K562 (cell line): ENCODE data around the gene SFPQ. TPM values are rescaled to one million over a fixed set of nuclear protein-coding genes. Genes with fewer than 3 reads are reported as not detected.
A peak's percentile ranks its signal among the peaks of the same experiment; 100 is the strongest.

Experiments
- ASH1L ChIP-seq: fragments of 450-650 bp; IDR thresholded peaks from 2 replicates; pipeline ENCODE4 v1.6.1; 2018; ENCODE audit warnings: borderline replicate concordance, mild to moderate bottlenecking, low read depth; ENCODE audit not compliant: partially characterized antibody
- CTBP1 ChIP-seq: fragments of 450-650 bp; IDR thresholded peaks from 2 replicates; pipeline ENCODE4 v1.6.1; 2016; ENCODE audit warnings: borderline replicate concordance
- FOXA1 ChIP-seq: fragments of 450-650 bp; IDR thresholded peaks from 2 replicates; pipeline ENCODE4 v1.6.1; 2016; ENCODE audit warnings: mild to moderate bottlenecking, borderline replicate concordance
- LEF1 ChIP-seq: fragments of 450-650 bp; IDR thresholded peaks from 2 replicates; pipeline ENCODE4 v1.6.1; 2016; ENCODE audit warnings: mild to moderate bottlenecking
- MEF2D ChIP-seq: conservative IDR thresholded peaks from 2 replicates; pipeline ENCODE4 v1.6.1; 2016; ENCODE audit warnings: low read depth, missing genetic modification characterization, missing compliant biosample characterization
- NCOA6 ChIP-seq: fragments of 450-650 bp; IDR thresholded peaks from 2 replicates; pipeline ENCODE4 v1.6.1; 2017; ENCODE audit warnings: mild to moderate bottlenecking
- PHF20 ChIP-seq: fragments of 450-650 bp; IDR thresholded peaks from 2 replicates; pipeline ENCODE4 v1.6.1; 2018; ENCODE audit not compliant: partially characterized antibody
- RBM39 ChIP-seq: fragments of 200-400 bp; formaldehyde crosslinking; optimal IDR thresholded peaks from 2 replicates; pipeline ENCODE3; 2018; ENCODE audit warnings: low read depth, low read length
- TEAD1 ChIP-seq, 2 experiments: fragments of 450-650 bp in 1 of 2; sonication (generic) in 1 of 2; formaldehyde crosslinking; IDR thresholded peaks; 2 replicates each; pipeline versions ENCODE4 v1.4.0 to v1.8.0; 2020 to 2022; ENCODE audit warnings: mild to moderate bottlenecking in 2 of 2, missing genetic modification reagents in 1 of 2
- ZNF561 ChIP-seq: fragments of 450-650 bp; formaldehyde crosslinking; conservative IDR thresholded peaks from 2 replicates; pipeline ENCODE4 v1.4.0; 2020; ENCODE audit warnings: mild to moderate bottlenecking, moderate library complexity
- polyA plus RNA-seq, 8 experiments: library from polyadenylated mRNA; depleted of rRNA in 4 of 8; stranded (reverse) in 5 of 8; unstranded in 3 of 8; fragments of >200 nt; fragmentation: Nextera tagmentation in 2 of 8; fragmentation: Illumina TruSeq in 1 of 8; extraction: Ambion mirVana in 2 of 8; extraction: Trizol in 1 of 8; gene quantifications; 2 replicates each; pipeline versions ENCODE4 v1.2.1 to v1.2.3, GENCODE V29; 2011 to 2014; ENCODE audit warnings: inconsistent platforms in 1 of 8, missing spikeins in 1 of 8
- total RNA-seq, 7 experiments: library from RNA; depleted of rRNA in 6 of 7; stranded (reverse); fragments of >200 nt in 6 of 7; fragmentation: Illumina TruSeq in 2 of 7; extraction: Trizol in 2 of 7; gene quantifications; 2 replicates each; pipeline versions ENCODE4 v1.2.1 to v1.2.3, GENCODE V29; 2011 to 2021; ENCODE audit warnings: low replicate concordance in 1 of 7
- TF ChIP-seq, protein P1 (sequence below): fragments of 450-650 bp; IDR thresholded peaks from 2 replicates; pipeline ENCODE4 v1.6.1; 2017; ENCODE audit warnings: antibody characterized with exemption, mild to moderate bottlenecking
- TF ChIP-seq, protein P2 (sequence below): fragments of 250-450 bp; sonication (Bioruptor Pico); IDR thresholded peaks from 2 replicates; pipeline ENCODE4 v1.9.0; 2021; ENCODE audit warnings: mild to moderate bottlenecking
- TF ChIP-seq, protein P3 (sequence below): conservative IDR thresholded peaks from 2 replicates; pipeline ENCODE4 v1.6.1; 2011; ENCODE audit warnings: low read depth, mild to moderate bottlenecking, low read length; ENCODE audit not compliant: control insufficient read depth
- TF ChIP-seq, protein P4 (sequence below): sonication (generic); formaldehyde crosslinking; IDR thresholded peaks from 2 replicates; pipeline ENCODE4 v1.8.0; 2023; ENCODE audit warnings: mild to moderate bottlenecking, missing genetic modification reagents
- TF ChIP-seq, protein P5 (sequence below): fragments of 450-650 bp; formaldehyde crosslinking; IDR thresholded peaks from 2 replicates; pipeline ENCODE4 v1.4.0; 2020; ENCODE audit warnings: mild to moderate bottlenecking, moderate library complexity
- TF ChIP-seq, protein P6 (sequence below): fragments of 450-650 bp; IDR thresholded peaks from 2 replicates; pipeline ENCODE4 v1.6.1; 2016

The SFPQ gene
- total and polyA plus RNA-seq, 9 of the 15 experiments (the other 6 are each of a cell fraction or from before 2014, with no cell fraction given) = 69.7 to 562 (median 399) TPM

DNA sequence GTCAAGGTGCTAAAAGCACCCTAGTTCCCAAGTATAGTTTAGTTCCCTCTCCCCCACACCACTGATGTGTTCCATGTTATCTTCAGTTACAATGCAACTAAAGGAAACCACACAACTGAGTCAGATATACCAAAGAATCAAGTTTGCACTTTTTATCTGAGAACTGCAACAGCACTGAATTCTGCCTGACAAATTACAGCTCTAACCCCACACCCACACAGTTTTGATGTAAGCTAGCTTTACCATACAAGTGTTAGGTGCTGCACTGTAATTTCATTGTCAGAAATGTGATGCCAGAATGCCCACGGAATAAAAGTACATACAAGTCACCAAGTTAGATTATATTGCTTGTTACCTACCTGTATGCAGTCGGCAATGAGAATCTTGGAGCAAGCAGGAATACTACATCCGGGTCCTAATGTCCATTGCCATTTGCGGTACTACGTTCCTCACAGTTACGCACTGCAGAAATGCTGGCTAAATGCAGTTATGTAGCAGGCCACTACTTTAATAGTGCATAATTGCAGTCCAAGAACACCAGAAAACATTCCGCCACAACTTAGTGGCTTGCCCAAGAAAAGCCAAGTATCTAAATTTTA, 12.1 kb downstream of the SFPQ start (continued):
- TF ChIP-seq LEF1 = no peak
- TF ChIP-seq, protein P1, sequence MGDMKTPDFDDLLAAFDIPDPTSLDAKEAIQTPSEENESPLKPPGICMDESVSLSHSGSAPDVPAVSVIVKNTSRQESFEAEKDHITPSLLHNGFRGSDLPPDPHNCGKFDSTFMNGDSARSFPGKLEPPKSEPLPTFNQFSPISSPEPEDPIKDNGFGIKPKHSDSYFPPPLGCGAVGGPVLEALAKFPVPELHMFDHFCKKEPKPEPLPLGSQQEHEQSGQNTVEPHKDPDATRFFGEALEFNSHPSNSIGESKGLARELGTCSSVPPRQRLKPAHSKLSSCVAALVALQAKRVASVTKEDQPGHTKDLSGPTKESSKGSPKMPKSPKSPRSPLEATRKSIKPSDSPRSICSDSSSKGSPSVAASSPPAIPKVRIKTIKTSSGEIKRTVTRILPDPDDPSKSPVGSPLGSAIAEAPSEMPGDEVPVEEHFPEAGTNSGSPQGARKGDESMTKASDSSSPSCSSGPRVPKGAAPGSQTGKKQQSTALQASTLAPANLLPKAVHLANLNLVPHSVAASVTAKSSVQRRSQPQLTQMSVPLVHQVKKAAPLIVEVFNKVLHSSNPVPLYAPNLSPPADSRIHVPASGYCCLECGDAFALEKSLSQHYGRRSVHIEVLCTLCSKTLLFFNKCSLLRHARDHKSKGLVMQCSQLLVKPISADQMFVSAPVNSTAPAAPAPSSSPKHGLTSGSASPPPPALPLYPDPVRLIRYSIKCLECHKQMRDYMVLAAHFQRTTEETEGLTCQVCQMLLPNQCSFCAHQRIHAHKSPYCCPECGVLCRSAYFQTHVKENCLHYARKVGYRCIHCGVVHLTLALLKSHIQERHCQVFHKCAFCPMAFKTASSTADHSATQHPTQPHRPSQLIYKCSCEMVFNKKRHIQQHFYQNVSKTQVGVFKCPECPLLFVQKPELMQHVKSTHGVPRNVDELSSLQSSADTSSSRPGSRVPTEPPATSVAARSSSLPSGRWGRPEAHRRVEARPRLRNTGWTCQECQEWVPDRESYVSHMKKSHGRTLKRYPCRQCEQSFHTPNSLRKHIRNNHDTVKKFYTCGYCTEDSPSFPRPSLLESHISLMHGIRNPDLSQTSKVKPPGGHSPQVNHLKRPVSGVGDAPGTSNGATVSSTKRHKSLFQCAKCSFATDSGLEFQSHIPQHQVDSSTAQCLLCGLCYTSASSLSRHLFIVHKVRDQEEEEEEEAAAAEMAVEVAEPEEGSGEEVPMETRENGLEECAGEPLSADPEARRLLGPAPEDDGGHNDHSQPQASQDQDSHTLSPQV = no peak
- TF ChIP-seq, protein P2, sequence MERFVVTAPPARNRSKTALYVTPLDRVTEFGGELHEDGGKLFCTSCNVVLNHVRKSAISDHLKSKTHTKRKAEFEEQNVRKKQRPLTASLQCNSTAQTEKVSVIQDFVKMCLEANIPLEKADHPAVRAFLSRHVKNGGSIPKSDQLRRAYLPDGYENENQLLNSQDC (CRISPR knock-in tag) = 0 out of 2 replicates have a peak, but pooled peaks have one; percentile 25
- no peak for TF ChIP-seq CTBP1
- TF ChIP-seq, protein P3, sequence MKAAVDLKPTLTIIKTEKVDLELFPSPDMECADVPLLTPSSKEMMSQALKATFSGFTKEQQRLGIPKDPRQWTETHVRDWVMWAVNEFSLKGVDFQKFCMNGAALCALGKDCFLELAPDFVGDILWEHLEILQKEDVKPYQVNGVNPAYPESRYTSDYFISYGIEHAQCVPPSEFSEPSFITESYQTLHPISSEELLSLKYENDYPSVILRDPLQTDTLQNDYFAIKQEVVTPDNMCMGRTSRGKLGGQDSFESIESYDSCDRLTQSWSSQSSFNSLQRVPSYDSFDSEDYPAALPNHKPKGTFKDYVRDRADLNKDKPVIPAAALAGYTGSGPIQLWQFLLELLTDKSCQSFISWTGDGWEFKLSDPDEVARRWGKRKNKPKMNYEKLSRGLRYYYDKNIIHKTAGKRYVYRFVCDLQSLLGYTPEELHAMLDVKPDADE = no peak
- TF ChIP-seq, protein P4, sequence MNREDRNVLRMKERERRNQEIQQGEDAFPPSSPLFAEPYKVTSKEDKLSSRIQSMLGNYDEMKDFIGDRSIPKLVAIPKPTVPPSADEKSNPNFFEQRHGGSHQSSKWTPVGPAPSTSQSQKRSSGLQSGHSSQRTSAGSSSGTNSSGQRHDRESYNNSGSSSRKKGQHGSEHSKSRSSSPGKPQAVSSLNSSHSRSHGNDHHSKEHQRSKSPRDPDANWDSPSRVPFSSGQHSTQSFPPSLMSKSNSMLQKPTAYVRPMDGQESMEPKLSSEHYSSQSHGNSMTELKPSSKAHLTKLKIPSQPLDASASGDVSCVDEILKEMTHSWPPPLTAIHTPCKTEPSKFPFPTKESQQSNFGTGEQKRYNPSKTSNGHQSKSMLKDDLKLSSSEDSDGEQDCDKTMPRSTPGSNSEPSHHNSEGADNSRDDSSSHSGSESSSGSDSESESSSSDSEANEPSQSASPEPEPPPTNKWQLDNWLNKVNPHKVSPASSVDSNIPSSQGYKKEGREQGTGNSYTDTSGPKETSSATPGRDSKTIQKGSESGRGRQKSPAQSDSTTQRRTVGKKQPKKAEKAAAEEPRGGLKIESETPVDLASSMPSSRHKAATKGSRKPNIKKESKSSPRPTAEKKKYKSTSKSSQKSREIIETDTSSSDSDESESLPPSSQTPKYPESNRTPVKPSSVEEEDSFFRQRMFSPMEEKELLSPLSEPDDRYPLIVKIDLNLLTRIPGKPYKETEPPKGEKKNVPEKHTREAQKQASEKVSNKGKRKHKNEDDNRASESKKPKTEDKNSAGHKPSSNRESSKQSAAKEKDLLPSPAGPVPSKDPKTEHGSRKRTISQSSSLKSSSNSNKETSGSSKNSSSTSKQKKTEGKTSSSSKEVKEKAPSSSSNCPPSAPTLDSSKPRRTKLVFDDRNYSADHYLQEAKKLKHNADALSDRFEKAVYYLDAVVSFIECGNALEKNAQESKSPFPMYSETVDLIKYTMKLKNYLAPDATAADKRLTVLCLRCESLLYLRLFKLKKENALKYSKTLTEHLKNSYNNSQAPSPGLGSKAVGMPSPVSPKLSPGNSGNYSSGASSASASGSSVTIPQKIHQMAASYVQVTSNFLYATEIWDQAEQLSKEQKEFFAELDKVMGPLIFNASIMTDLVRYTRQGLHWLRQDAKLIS (CRISPR knock-in tag) = no peak
- no peak for TF ChIP-seq FOXA1
- TF ChIP-seq PHF20 = no peak
- TF ChIP-seq ASH1L = no peak
- no peak for TF ChIP-seq RBM39
- no peak for TF ChIP-seq MEF2D (tag)
- TF ChIP-seq NCOA6 = no peak
- TF ChIP-seq, protein P5, sequence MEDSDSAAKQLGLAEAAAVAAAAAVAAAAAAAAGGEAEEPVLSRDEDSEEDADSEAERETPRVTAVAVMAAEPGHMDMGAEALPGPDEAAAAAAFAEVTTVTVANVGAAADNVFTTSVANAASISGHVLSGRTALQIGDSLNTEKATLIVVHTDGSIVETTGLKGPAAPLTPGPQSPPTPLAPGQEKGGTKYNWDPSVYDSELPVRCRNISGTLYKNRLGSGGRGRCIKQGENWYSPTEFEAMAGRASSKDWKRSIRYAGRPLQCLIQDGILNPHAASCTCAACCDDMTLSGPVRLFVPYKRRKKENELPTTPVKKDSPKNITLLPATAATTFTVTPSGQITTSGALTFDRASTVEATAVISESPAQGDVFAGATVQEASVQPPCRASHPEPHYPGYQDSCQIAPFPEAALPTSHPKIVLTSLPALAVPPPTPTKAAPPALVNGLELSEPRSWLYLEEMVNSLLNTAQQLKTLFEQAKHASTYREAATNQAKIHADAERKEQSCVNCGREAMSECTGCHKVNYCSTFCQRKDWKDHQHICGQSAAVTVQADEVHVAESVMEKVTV (CRISPR knock-in tag) = no peak
- TF ChIP-seq TEAD1 (CRISPR knock-in tag; IDR thresholded peaks at IDR 0.05) = 0 out of 4 replicates have a peak, but pooled peaks of 1 of the 2 experiments have one; percentile 26
- TF ChIP-seq, protein P6, sequence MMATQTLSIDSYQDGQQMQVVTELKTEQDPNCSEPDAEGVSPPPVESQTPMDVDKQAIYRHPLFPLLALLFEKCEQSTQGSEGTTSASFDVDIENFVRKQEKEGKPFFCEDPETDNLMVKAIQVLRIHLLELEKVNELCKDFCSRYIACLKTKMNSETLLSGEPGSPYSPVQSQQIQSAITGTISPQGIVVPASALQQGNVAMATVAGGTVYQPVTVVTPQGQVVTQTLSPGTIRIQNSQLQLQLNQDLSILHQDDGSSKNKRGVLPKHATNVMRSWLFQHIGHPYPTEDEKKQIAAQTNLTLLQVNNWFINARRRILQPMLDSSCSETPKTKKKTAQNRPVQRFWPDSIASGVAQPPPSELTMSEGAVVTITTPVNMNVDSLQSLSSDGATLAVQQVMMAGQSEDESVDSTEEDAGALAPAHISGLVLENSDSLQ = no peak
- TF ChIP-seq ZNF561 (CRISPR knock-in tag) = no peak
